NT2/D1 (cell line): ENCODE measurements around the gene EXOC8.
A peak's percentile ranks its signal among the peaks of the same experiment; 100 is the strongest.

Experiments
- DNase-seq: peaks from one replicate; pipeline ENCODE4 v3.0.0-alpha.2; 2011; ENCODE audit warnings: low read depth, low spot score
- H3K27me3 ChIP-seq: 2 replicates; pipeline ENCODE4 v1.6.0; 2011; ENCODE audit warnings: mild to moderate bottlenecking; ENCODE audit not compliant: insufficient read length, insufficient read depth
- H3K36me3 ChIP-seq: 2 replicates; pipeline ENCODE4 v1.6.1; 2011; ENCODE audit warnings: mild to moderate bottlenecking, low read length, mixed read lengths; ENCODE audit not compliant: insufficient read depth, insufficient read length
- H3K4me1 ChIP-seq: 2 replicates; pipeline ENCODE4 v1.5.1; 2011; ENCODE audit not compliant: insufficient read depth, insufficient read length
- H3K4me3 ChIP-seq: 2 replicates; pipeline ENCODE4 v1.5.1; 2011; ENCODE audit warnings: low read depth; ENCODE audit not compliant: insufficient read length
- H3K9ac ChIP-seq: 2 replicates; pipeline ENCODE4 v1.6.0; 2011; ENCODE audit warnings: low read depth; ENCODE audit not compliant: insufficient read length
- H3K9me3 ChIP-seq: 2 replicates; pipeline ENCODE4 v1.5.1; 2011; ENCODE audit warnings: mild to moderate bottlenecking, low read length; ENCODE audit not compliant: insufficient read depth
- SUZ12 ChIP-seq: IDR thresholded peaks from 2 replicates; pipeline ENCODE4 v1.6.1; 2011; ENCODE audit not compliant: insufficient read length, insufficient read depth; ENCODE audit errors: extremely low read depth
- YY1 ChIP-seq: IDR thresholded peaks from 2 replicates; pipeline ENCODE4 v1.6.1; 2011; ENCODE audit not compliant: insufficient read length, insufficient read depth
- ZNF274 ChIP-seq: IDR thresholded peaks from 2 replicates; pipeline ENCODE4 v1.6.1; 2011; ENCODE audit warnings: mild to moderate bottlenecking, low read depth, low read length

EXOC8 gene

DNA sequence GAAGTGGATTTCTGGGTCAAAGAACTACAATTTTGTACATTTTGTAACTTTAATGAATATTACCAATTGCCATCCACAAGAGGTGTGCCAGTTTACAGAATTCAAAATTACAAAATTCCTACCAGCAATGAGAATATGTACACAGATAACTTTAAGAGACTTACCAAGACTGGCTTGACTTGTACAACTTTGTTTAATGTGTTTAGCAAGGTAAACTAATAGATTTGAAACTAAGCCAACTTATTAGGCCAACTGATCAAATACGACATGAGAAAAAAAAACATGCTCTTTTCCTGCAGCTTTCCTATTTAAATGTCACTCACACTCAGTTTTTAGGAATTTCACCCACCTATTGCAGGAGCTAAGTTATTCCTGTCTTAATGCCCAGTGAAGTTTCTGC lies 11.4 kb downstream of the EXOC8 start:
- Histone ChIP-seq H3K9ac (no peak overlapping the region), H3K27me3 (no peaks in the 10 kb centered on the region), H3K4me3 (no peak overlapping the region), H3K9me3 (no peaks in the 10 kb centered on the region), H3K4me1 (no peaks in the 10 kb centered on the region), H3K36me3 (no peaks in the 10 kb centered on the region)
- TF ChIP-seq YY1 (no peak), SUZ12 (no peak), ZNF274 (no peak)
- DNase-seq, result no peak

- DNase-seq, result no peak
- no peaks in the 10 kb centered on the region for H3K9me3 ChIP-seq
- no peak overlapping the region for H3K9ac ChIP-seq
Measured at GRCh38 chr1:231324660-231325059, 13.0 kb downstream of the EXOC8 start.

DNA sequence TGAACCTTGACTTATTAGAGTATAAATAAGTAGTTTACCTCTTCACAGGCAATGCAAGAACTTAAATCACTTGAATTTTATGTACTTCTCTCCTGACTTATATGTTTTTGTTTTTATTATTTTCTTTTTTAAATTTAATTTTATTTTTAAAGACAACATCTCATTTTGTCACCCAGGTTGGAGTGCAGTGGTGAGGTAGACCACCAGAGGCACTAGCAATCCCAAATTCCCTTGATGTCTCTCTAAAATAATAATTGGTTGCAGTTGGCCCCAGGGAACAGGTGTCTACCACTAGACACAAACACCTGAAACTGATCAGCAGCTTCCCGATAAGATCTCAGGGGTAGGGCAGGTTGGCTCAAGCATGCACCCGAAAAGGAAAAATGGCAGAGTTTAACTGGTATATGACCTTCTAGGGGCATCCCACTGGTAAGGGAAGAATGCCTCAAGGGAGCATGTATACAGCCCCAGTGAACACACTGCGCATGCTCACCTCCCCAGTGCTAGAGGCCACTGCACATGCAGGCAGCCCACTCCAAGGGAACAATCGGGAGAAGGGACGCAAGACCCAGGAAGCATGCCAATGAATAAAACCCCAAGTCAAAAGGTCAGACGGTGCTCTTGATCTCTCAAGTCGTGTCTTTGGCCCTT lies 14.6 kb downstream of the EXOC8 start:
- no peak overlapping the region for H3K9ac ChIP-seq
- no peak overlapping the region for H3K4me3 ChIP-seq
- TF ChIP-seq SUZ12 (no peak), ZNF274 (no peak), YY1 (no peak)
- H3K9me3 ChIP-seq, result no peaks in the 10 kb centered on the region
- H3K27me3 ChIP-seq, result no peaks in the 10 kb centered on the region
- no peaks in the 10 kb centered on the region for H3K36me3 ChIP-seq
- no peak for DNase-seq
- H3K4me1 ChIP-seq, result no peaks in the 10 kb centered on the region

More at GRCh38 chr1:231324660-231325059, 13.0 kb downstream of the EXOC8 start:
- Histone ChIP-seq H3K36me3 (no peaks in the 10 kb centered on the region), H3K4me3 (no peak overlapping the region), H3K27me3 (no peaks in the 10 kb centered on the region), H3K4me1 (no peaks in the 10 kb centered on the region)
- TF ChIP-seq YY1 (no peak), SUZ12 (no peak), ZNF274 (no peak)

DNA sequence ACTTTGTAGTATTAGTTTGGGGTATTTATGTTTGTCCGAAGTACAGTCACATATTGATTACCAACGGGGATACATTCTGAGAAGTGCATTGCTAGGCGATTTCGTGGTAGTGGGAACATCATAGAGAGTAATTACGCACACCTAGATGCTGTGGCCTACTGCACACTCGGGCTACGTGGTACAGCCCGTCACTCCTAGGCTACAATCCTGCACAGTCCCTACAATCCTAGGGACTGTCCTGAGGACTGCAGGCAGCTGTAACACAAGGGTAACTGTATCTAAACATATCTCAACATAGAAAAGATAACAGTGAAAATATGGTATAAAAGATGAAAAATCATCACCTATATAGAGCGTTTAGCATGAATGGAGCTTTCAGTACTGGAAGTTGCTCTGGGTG lies 18.6 kb downstream of the EXOC8 start:
- no peak for DNase-seq
- Histone ChIP-seq H3K9me3 (no peaks in the 10 kb centered on the region; the same call in 1 of the 2 replicates), H3K4me3 (no peak overlapping the region), H3K36me3 (no peaks in the 10 kb centered on the region), H3K27me3 (no peaks in the 10 kb centered on the region), H3K9ac (no peak overlapping the region), H3K4me1 (no peaks in the 10 kb centered on the region)
- TF ChIP-seq SUZ12, result no peak
- no peak for TF ChIP-seq ZNF274
- TF ChIP-seq YY1, result no peak

GRCh38 chr1:231318568-231318967 lies 19.1 kb downstream of the EXOC8 start:
- Histone ChIP-seq H3K9ac (no peak overlapping the region), H3K9me3 (no peaks in the 10 kb centered on the region; the same call in 1 of the 2 replicates), H3K4me1 (no peaks in the 10 kb centered on the region), H3K36me3 (no peaks in the 10 kb centered on the region), H3K27me3 (no peaks in the 10 kb centered on the region), H3K4me3 (no peak overlapping the region)
- TF ChIP-seq YY1 (no peak), SUZ12 (no peak), ZNF274 (no peak)
- no peak for DNase-seq

DNA sequence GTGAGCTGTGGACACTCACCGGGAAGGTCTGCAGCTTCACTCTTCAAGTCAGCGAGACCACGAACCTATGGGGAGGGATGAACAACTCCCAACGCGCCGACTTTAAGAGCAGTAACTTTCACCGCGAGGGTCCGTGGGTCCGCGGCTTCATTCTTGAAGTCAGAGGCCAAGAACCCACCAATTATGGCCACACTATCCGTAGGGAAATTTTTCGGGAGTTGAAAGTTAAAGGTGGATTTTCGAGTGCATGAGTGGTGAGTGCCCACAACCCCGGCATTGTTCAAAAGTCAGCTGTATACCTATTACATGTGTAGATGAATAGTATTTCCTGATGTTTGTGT lies 19.7 kb downstream of the EXOC8 start:
- Histone ChIP-seq H3K27me3 (no peaks in the 10 kb centered on the region), H3K4me3 (no peak overlapping the region), H3K9ac (no peak overlapping the region), H3K9me3 (no peaks in the 10 kb centered on the region; the same call in 1 of the 2 replicates), H3K36me3 (no peaks in the 10 kb centered on the region), H3K4me1 (no peaks in the 10 kb centered on the region)
- no peak for DNase-seq
- TF ChIP-seq SUZ12 (no peak), ZNF274 (no peak), YY1 (no peak)

DNA sequence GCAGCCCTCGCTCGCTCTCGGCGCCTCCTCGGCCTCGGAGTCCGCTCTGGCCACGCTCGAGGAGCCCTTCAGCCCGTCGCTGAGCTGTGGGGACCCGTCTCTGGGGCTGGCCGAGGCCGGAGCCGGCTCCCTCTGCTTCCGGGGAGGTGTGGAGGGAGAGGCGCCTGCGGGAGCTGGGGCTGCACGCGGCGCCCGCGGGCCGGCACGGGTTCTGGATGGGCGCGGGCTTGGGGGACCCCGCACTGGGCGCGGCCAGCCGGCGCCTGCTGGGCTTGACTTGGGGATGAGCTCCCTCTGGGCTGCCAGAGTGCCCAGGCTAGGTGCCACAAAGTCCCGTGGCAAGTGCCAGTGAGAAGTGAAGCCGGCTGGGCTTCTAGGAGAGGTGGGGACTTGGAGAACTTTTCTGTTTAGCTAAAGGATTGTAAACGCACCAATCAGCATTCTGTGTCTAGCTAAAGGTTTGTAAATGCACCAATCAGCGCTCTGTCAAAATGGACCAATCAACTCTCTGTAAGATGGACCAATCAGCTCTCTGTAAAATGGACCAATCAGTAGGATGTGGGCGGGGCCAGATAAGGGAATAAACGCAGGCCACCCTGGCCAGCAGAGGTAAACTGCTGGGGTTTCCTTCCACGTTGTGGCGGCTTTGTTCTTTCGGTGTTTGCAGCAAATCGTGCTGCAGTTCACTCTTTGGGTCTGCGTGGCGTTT lies 20.2 kb downstream of the EXOC8 start:
- no peaks in the 10 kb centered on the region for H3K27me3 ChIP-seq
- no peaks in the 10 kb centered on the region for H3K36me3 ChIP-seq
- H3K4me1 ChIP-seq, result no peaks in the 10 kb centered on the region
- H3K4me3 ChIP-seq, result no peak overlapping the region
- TF ChIP-seq ZNF274 (no peak), SUZ12 (no peak), YY1 (no peak)
- no peaks in the 10 kb centered on the region; the same call in 1 of the 2 replicates for H3K9me3 ChIP-seq
- H3K9ac ChIP-seq, result no peak overlapping the region
- no peak for DNase-seq

- DNase-seq, result peak; percentile 76
- no peak overlapping the region for H3K9ac ChIP-seq
- no peaks in the 10 kb centered on the region for H3K27me3 ChIP-seq
- TF ChIP-seq YY1 (no peak), SUZ12 (no peak), ZNF274 (no peak)
- H3K36me3 ChIP-seq, result no peaks in the 10 kb centered on the region
- H3K4me1 ChIP-seq, result no peaks in the 10 kb centered on the region
- H3K9me3 ChIP-seq, result no peaks in the 10 kb centered on the region; the same call in 1 of the 2 replicates
- H3K4me3 ChIP-seq, result no peak overlapping the region
Measured at GRCh38 chr1:231315887-231316286, 21.8 kb downstream of the EXOC8 start.
